Hematopoietic multipotent progenitor cell treated with erythropoietin and hydrocortisone succinate and interleukin-3 and kit ligand, for 4 days (in vitro differentiated cells): ENCODE measurements around the gene DIS3L2.
"Not testable (repeated sequence)": the region's sequence is repeated elsewhere in the genome, so short reads cannot be mapped to it uniquely, and the experiment has no call there.

ENCODE experiments used
- DNase-seq: peaks from one replicate; pipeline ENCODE4 v3.0.0-alpha.2; 2015

The DIS3L2 gene

GRCh38 chr2:232309592-232309991, 348.1 kb downstream of the DIS3L2 start:
- no peak for DNase-seq

DNA sequence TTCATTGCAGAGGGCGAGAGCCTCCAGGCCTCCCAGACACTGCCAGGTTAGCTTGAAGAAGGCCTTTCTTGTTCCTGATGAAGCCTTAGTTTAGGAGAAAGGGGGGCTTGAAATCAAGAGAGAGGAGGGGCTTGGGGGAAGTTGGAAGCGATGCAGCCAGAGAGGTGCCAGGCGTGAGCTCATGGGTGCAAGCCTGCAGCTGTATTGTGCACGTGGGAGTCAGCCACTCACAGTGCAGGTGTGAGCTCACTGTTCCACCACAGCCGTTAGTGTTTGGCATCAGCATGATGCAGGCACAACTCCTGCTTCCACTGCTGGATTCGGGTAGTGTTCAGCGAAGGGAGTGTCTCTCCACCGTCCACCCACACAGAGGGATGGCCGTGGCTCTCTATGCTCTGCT, 348.6 kb downstream of the DIS3L2 start:
- DNase-seq, result no peak

- no peak for DNase-seq
These were observed 349.2 kb downstream of the DIS3L2 start for GRCh38 chr2:232310696-232311095.

DNA sequence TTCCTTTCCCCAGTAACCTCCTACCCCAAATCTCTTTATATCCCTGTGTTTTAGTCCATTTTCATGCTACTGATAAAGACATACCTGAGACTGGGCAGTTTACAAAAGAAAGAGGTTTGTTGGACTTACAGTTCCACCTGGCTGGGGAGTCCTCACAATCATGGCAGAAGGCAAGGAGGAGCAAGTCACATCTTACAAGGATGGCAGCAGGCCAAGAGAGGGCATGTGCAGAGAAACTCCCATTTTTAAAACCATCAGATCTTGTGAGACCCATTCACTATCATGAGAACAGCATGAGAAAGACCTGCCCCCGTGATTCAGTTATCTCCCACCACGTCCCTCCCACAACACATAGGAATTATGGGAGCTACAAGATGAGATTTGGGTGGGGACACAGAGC, 352.1 kb downstream of the DIS3L2 start:
- not testable (repeated sequence) for DNase-seq

GRCh38 chr2:232315049-232315922, 353.8 kb downstream of the DIS3L2 start:
- DNase-seq, result peak; percentile 96

DNA sequence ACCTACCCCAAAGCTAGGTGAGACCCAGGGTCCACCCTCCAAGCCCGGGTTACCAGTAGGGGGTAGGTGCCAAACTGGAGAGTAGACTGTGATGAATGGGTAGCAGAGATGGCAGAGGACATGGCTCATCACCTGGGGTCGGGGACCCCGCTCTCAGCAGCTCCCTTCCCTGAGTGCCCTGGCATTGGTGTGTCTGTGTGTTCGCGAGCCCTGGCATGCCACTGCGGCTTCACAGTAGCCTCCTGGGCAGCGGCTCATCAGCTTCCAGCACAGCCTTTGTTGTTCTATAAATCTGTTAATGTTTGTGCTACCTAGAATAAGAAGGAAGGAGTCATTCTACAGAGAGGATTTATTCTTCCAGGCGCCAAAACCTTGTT, 354.4 kb downstream of the DIS3L2 start:
- no peak for DNase-seq

GRCh38 chr2:232316461-232317330, 355.2 kb downstream of the DIS3L2 start:
- peak; percentile 32 for DNase-seq

GRCh38 chr2:232318169-232318855, 356.8 kb downstream of the DIS3L2 start:
- no peak for DNase-seq

GRCh38 chr2:232319067-232319802, 357.7 kb downstream of the DIS3L2 start:
- no peak for DNase-seq

GRCh38 chr2:232319803-232320442, 358.4 kb downstream of the DIS3L2 start:
- DNase-seq, result peak; percentile 58

- DNase-seq, result peak; percentile 78
These were observed 358.9 kb downstream of the DIS3L2 start for GRCh38 chr2:232320443-232320803.

GRCh38 chr2:232321156-232321816, 359.8 kb downstream of the DIS3L2 start:
- DNase-seq, result peak; percentile 56

DNA sequence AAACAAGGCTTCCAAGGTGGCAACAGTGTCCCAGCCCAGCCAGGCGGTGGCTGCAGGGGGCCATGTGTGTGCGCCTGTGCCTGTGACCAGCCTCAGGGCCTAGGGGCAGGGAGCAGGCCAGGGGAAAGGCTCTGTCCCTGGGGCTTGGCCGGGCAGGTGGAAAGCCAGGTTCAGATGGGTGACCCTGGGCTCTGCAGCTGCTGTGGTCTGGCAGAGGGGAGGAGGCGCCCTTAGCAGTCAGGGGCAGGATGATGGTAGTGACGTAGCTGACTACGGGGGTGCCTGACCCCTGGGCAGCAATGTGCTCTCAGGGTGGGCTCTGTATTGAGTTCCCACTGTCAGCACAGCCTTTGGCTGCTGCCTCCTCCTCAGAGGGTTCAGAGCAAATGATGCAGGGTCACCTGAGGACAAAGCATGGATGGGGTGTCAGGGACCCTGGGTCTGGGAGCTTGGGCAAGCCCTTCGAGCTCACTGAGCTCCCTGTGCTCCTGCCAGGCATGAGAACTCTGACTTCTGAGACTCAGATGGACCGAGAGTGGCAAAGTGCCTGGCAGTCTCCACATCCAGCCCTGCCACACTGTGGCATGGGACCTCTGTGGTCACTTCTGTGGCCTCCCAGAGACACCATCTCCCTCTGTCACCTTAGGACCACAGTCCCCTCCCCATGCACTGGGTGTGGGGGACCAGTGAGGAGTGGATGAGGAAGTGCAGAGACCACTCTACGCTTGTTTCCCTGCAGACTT, 360.5 kb downstream of the DIS3L2 start:
- DNase-seq, result no peak

DNA sequence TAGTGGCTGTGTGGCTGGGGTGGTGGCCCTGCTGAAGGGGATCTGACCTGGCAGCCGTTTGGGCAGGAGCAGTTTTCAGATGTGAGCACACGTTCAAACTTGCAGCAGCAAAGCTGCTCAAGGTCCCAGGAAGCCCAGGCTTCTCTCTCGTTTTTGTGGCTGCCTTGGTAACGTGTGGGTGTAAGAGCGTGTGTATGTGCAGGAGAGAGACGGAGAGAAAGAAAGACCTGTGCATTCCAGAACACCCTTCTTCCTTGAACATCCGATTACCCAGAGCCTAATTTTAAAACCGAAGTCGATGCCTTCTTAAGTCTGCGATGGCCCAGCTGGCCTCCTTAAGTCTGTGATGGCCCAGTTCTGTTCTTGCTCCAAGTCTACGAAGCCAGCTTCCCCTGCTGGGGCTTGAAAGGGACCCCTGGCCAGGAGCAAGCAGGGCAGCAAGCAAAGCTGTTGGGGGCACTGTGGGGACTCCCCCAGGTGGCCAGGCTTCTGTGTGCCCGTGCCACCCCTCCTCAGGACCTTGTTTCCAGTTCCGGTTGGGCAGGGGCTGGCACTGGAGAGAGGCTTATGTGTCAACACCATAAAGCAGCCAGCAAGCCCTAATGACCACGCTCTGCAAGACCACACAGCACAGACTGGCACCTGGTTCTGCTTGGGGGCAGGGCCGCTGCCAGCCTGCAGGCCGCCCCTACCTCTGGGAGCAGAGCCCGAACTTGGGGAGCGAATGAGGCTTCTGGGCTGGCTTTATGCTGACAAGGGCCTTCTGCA, 361.2 kb downstream of the DIS3L2 start:
- DNase-seq, result no peak

GRCh38 chr2:232323328-232323650, 361.8 kb downstream of the DIS3L2 start:
- DNase-seq, result no peak

- not testable (repeated sequence) for DNase-seq
These were observed 362.5 kb downstream of the DIS3L2 start for GRCh38 chr2:232323967-232324366.

GRCh38 chr2:232324778-232325177, 363.3 kb downstream of the DIS3L2 start:
- DNase-seq, result no peak

DNA sequence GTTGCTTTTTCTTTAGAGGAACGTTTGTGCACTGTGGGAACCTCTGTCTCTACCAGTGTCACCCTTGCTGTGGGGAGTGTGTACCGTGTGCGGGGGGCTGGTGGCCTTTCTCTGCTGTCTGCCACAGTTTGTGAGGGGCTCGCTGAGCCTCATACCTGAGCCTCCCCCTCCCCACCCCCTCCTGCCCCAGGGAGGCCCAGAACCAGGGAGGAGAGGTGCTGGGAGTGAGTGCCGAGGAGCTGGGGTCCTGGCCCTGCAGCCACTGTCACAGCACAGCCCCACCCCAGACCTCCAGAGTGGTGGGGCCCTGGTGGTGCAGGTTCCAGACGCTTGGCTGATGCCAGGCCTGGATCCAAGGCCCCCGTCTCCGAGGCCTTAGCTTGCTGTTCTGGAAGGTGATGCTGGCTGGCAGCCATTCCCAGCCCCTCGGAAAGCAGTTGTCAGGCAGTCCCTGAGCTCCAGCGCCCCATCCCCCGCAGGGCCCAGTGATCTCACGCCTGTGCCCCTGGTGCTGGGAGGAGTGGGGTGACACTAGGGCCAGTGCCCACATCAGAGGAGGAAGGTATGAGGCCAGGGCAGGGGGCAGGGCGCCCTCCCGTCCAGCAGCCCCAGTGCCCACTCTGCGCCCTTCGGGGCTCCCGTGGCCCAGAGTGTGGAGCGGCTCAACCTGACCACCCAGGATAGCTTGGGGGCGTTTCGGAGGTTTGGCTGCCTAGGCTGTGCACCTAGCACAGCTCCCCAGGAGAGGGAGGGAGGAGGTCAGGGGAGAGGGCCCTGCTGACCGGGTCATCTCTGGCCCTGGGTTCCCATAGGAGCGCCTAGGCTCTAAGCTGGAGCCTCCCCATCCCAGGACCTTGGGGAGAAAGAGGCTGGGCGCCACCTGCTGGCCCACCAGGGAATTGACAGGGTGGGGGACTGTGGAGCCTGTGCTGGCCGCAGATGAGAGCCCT, 364.1 kb downstream of the DIS3L2 start:
- peak; percentile 57 for DNase-seq
